Breast epithelium (tissue), 4 donors: ENCODE results near the gene NMRAL1. TPM values are rescaled to one million over a fixed set of nuclear protein-coding genes. Genes with fewer than 3 reads are reported as not detected.
A peak's percentile ranks its signal among the peaks of the same experiment; 100 is the strongest.

Experiments
- DNase-seq, 2 donors: peaks; one replicate each; pipeline ENCODE4 v3.0.0-alpha.2; 2019; ENCODE audit warnings: low spot score in 2 of 2
- H3K27ac ChIP-seq, 2 donors: fragments of 200-600 bp; sonication (generic) in 1 of 2; one replicate each; pipeline ENCODE4 v1.5.1; 2016 to 2019; ENCODE audit warnings: mild to moderate bottlenecking in 1 of 2
- H3K27me3 ChIP-seq, 2 donors: fragments of 200-600 bp; sonication (generic) in 1 of 2; one replicate each; pipeline versions ENCODE4 v1.5.1 to v1.6.0; 2017 to 2019; ENCODE audit warnings: control low read depth in 1 of 2, mild to moderate bottlenecking in 1 of 2
- H3K36me3 ChIP-seq: fragments of 200-600 bp; one replicate; pipeline ENCODE4 v1.5.1; 2019
- H3K4me1 ChIP-seq, 2 donors: fragments of 200-600 bp; sonication (generic); one replicate each; pipeline ENCODE4 v1.5.1; 2016 to 2019; ENCODE audit warnings: control low read depth in 1 of 2
- H3K4me3 ChIP-seq, 3 donors: fragments of 200-600 bp; sonication (generic); 1 replicate in 2 of 3; 2 replicates in 1 of 3; pipeline ENCODE4 v1.5.1; 2016 to 2019; ENCODE audit warnings: mild to moderate bottlenecking in 3 of 3, moderate library complexity in 2 of 3
- H3K9me3 ChIP-seq, 2 donors: fragments of 200-600 bp; sonication (generic) in 1 of 2; one replicate each; pipeline ENCODE4 v1.5.1; 2016 to 2019; ENCODE audit warnings: control low read depth in 1 of 2
- POLR2A ChIP-seq: fragments of 450-650 bp; IDR thresholded peaks from one replicate; pipeline ENCODE4 v1.6.1; 2016; ENCODE audit warnings: antibody characterized with exemption, mild to moderate bottlenecking, moderate library complexity
- POLR2AphosphoS5 ChIP-seq, 3 donors: sonication (generic); formaldehyde crosslinking; IDR thresholded peaks; one replicate each; pipeline ENCODE4 v1.6.1; 2017; ENCODE audit warnings: antibody characterized with exemption in 3 of 3
- intact Hi-C: fragments of 100-400 bp; cut with DNase I; formaldehyde crosslinking; loops from one replicate; pipeline ENCODE4 v1.15.1; 2023; ENCODE audit warnings: low total_unique reads
- total RNA-seq, 3 donors: library from RNA; depleted of rRNA; stranded (reverse); fragments of >200 nt; gene quantifications; one replicate each; pipeline ENCODE4 v1.1.0, GENCODE V29; 2016
- TF ChIP-seq, protein P1 (sequence below), 3 donors: fragments of 450-650 bp; IDR thresholded peaks; one replicate each; pipeline ENCODE4 v1.5.1; 2016 to 2017; ENCODE audit warnings: antibody characterized with exemption in 3 of 3, mild to moderate bottlenecking in 3 of 3, moderate library complexity in 3 of 3

NMRAL1 gene
- total RNA-seq, 3 donors from 2014 or later: 44.5 to 57.7 (median 51.5) TPM

DNA sequence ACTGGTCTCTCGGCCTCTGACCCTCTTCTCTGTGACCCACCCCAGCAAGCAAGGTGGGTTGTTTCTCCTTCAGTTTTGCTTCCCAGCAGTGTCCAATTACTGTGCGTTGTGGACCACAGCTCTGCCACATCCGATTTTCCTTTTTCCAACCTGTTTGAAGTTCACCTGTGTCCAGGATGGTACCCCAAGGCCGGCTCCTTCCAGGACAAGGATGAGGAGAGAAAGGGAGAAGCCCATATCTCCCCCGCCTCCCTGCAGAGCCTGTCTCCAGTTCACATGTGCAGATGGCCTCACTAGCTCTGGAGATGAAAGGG lies 13.5 kb downstream of the NMRAL1 start:
- H3K9me3 ChIP-seq: no peaks in the 10 kb centered on the region
- H3K4me1 ChIP-seq: no peaks in the 10 kb centered on the region
- H3K27me3 ChIP-seq: no peaks in the 10 kb centered on the region
- H3K36me3 ChIP-seq: peaks cover 13% of the 10 kb centered on the region
- H3K27ac ChIP-seq: peak overlapping the region in 1 of 2 donors; percentile 38
- TF ChIP-seq POLR2AphosphoS5 (IDR thresholded peaks at IDR 0.05): no peak
- no peak for TF ChIP-seq POLR2A
- TF ChIP-seq, protein P1, sequence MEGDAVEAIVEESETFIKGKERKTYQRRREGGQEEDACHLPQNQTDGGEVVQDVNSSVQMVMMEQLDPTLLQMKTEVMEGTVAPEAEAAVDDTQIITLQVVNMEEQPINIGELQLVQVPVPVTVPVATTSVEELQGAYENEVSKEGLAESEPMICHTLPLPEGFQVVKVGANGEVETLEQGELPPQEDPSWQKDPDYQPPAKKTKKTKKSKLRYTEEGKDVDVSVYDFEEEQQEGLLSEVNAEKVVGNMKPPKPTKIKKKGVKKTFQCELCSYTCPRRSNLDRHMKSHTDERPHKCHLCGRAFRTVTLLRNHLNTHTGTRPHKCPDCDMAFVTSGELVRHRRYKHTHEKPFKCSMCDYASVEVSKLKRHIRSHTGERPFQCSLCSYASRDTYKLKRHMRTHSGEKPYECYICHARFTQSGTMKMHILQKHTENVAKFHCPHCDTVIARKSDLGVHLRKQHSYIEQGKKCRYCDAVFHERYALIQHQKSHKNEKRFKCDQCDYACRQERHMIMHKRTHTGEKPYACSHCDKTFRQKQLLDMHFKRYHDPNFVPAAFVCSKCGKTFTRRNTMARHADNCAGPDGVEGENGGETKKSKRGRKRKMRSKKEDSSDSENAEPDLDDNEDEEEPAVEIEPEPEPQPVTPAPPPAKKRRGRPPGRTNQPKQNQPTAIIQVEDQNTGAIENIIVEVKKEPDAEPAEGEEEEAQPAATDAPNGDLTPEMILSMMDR (IDR thresholded peaks at IDR 0.05): no peak
- no peak for DNase-seq
- H3K4me3 ChIP-seq: no peak overlapping the region
- intact Hi-C loops: no loop called here

DNA sequence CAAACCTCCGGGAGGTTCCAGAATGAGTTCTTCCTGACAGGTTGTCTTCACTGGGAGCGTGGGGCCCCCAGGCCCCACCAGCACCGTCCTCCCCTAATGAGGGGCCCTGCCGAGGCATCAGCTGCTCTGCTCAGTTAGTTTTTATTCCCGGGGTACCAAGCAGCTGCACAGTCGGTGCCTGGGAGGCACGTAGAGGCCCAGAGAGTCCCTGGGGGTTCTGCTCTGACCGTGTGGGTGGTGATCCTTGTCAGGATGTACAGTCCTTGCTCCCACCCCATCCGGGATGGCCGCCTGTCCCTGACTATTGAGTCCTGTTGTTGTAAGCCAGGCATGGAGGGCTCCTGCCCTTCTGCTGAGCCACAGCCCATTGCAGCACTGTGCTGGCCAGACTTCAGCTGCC lies 18.5 kb downstream of the NMRAL1 start:
- intact Hi-C loops: no loop called here
- Histone ChIP-seq H3K4me1 (no peaks in the 10 kb centered on the region), H3K36me3 (peaks cover 14% of the 10 kb centered on the region), H3K4me3 (no peak overlapping the region), H3K27me3 (no peaks in the 10 kb centered on the region), H3K9me3 (no peaks in the 10 kb centered on the region), H3K27ac (no peak overlapping the region)
- no peak for DNase-seq
- TF ChIP-seq, protein P1 (IDR thresholded peaks at IDR 0.05): no peak
- no peak for TF ChIP-seq POLR2A
- no peak for TF ChIP-seq POLR2AphosphoS5 (IDR thresholded peaks at IDR 0.05)

DNA sequence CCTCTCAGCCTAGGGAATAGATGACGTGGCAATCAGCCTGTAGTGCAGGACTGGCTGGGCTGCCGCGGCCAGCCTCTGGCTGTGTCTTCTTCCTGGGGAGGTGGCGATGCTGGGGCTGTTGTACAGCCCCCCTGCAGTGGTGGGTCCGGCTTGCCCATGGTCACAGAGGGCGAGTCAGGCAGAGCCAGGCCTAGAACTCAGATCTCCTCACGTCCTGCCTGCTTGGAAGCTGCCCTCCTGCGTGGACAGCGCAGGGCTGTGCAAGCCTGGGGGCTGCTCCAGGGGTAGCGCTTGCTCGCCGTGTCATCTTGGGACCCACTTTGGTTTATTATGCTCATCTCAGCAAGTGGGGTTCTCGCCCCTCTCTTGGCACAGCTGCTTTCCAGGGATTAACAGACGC lies 19.3 kb downstream of the NMRAL1 start:
- no peak overlapping the region for H3K27ac ChIP-seq
- no peaks in the 10 kb centered on the region for H3K9me3 ChIP-seq
- H3K4me3 ChIP-seq: no peak overlapping the region
- intact Hi-C loops: no loop called here
- TF ChIP-seq, protein P1 (IDR thresholded peaks at IDR 0.05): no peak
- TF ChIP-seq POLR2A: no peak
- no peak for TF ChIP-seq POLR2AphosphoS5 (IDR thresholded peaks at IDR 0.05)
- H3K4me1 ChIP-seq: no peaks in the 10 kb centered on the region
- peaks cover 14% of the 10 kb centered on the region for H3K36me3 ChIP-seq
- H3K27me3 ChIP-seq: no peaks in the 10 kb centered on the region
- DNase-seq: no peak

DNA sequence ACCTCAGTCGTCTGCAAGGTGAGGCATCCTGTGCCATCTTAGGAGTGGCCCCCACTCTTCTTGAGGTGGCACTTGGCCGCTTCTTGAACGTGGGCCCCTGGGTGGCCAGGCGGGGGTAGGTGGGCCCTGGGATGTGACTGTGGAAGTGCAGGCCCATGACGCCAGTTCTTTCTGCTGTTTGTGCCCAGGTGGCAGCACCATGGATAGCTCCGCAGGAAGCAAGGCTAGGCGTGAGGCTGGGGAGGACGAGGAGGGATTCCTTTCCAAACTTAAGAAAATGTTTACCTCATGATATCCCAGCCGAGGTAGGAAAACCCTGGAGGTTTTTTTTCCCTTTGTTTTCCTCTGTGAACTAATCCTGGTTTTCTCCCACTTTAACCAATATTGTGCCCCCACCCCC lies 19.8 kb downstream of the NMRAL1 start:
- Histone ChIP-seq H3K36me3 (peaks cover 14% of the 10 kb centered on the region), H3K27ac (no peak overlapping the region), H3K27me3 (no peaks in the 10 kb centered on the region), H3K4me3 (no peak overlapping the region), H3K4me1 (no peaks in the 10 kb centered on the region), H3K9me3 (no peaks in the 10 kb centered on the region)
- TF ChIP-seq, protein P1 (IDR thresholded peaks at IDR 0.05): no peak
- TF ChIP-seq POLR2A (no peak), POLR2AphosphoS5 (IDR thresholded peaks at IDR 0.05) (no peak)
- DNase-seq: no peak
- intact Hi-C loops: no loop called here

DNA sequence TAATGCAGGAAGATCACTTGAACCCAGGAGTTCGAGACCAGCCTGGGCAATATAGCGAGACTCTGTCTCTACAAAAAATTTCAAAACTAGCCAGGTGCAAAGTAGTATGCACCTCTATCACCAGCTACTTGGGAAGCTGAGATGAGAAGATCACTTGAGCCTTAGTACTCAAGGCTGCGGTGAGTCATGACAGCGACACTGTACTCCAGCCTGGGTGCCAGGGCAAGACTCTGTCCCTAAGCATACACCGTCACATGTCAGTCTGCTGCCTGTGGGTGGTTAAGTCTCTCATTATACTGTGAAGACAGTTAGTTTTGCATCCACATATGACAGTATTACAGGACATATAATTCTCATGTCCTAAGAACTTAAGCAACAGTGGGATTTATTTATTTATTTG lies 21.8 kb downstream of the NMRAL1 start:
- TF ChIP-seq, protein P1 (IDR thresholded peaks at IDR 0.05): no peak
- no peak for TF ChIP-seq POLR2A
- H3K36me3 ChIP-seq: peaks cover 14% of the 10 kb centered on the region
- DNase-seq: no peak

More for the DNA sequence above, 21.8 kb downstream of the NMRAL1 start:
- H3K4me1 ChIP-seq: no peaks in the 10 kb centered on the region
- no peaks in the 10 kb centered on the region for H3K27me3 ChIP-seq
- H3K9me3 ChIP-seq: no peaks in the 10 kb centered on the region
- intact Hi-C loops: no loop called here
- no peak overlapping the region for H3K27ac ChIP-seq
- H3K4me3 ChIP-seq: no peak overlapping the region
